Measurements from ENCODE around the gene DOCK10.

DNA sequence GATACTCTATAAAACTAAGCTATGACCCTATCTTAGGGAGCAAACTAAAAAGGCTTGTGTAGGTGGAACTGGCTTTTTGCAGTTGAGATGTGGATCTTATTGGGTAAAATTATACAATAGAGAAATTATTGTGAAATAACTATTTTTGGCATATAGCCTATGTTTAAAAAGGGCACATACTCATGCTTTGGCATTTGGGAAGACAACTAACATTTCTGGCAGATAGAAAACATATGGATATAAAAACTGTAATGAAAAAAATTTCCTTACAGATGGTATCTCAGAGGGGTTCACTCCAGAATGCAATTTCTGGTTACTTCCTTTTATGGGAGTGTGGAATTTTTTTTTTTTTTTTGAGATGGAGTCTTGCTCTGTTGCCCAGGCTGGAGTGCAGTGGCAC, 206.0 kb downstream of the DOCK10 start:
- TF ChIP-seq, protein P1, sequence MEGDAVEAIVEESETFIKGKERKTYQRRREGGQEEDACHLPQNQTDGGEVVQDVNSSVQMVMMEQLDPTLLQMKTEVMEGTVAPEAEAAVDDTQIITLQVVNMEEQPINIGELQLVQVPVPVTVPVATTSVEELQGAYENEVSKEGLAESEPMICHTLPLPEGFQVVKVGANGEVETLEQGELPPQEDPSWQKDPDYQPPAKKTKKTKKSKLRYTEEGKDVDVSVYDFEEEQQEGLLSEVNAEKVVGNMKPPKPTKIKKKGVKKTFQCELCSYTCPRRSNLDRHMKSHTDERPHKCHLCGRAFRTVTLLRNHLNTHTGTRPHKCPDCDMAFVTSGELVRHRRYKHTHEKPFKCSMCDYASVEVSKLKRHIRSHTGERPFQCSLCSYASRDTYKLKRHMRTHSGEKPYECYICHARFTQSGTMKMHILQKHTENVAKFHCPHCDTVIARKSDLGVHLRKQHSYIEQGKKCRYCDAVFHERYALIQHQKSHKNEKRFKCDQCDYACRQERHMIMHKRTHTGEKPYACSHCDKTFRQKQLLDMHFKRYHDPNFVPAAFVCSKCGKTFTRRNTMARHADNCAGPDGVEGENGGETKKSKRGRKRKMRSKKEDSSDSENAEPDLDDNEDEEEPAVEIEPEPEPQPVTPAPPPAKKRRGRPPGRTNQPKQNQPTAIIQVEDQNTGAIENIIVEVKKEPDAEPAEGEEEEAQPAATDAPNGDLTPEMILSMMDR (IDR thresholded peaks at IDR 0.05), result no peak
- no peak for TF ChIP-seq EP300 (IDR thresholded peaks at IDR 0.05)
